Measurements from ENCODE around the gene ANKS6. TPM values are rescaled to one million over a fixed set of nuclear protein-coding genes. Genes with fewer than 3 reads are reported as not detected.

Gene ANKS6
- total RNA-seq, 2 experiments from 2014 or later: 5.6 to 5.9 TPM

DNA sequence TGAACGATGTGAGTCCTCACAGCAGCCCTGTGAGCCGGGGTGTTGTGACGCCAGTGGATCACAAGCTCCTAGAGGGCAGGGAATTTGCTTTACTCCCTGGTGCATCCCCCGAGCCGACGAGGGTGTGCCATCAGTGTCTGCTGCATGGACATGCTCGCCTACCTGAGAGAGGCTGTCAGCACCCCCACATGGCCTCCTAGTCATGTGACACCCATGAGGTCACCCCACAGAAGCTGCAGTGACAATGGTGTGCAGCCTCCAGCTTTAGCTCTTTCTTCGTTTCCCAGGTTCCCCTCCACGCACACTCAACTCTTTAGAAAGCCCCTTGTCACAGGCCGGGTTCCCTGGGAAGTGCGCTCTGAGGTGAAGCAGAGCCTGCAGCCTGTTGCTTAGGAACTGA is 67.9 kb downstream of the ANKS6 start:
- DNase-seq: no peak
- no peaks in the 10 kb centered on the region for H3K9me3 Mint-ChIP-seq
- no peak overlapping the region for H3K27ac Mint-ChIP-seq
- POLR2A ChIA-PET: no interaction called here
- H3K4me1 Mint-ChIP-seq: no peaks in the 10 kb centered on the region
- H3K27me3 Mint-ChIP-seq: peaks cover 9% of the 10 kb centered on the region
- CTCF ChIA-PET: no interaction called here
- no peak overlapping the region for H3K4me3 Mint-ChIP-seq
- no peaks in the 10 kb centered on the region for H3K36me3 Mint-ChIP-seq (ENCODE audit: low read depth)

DNA sequence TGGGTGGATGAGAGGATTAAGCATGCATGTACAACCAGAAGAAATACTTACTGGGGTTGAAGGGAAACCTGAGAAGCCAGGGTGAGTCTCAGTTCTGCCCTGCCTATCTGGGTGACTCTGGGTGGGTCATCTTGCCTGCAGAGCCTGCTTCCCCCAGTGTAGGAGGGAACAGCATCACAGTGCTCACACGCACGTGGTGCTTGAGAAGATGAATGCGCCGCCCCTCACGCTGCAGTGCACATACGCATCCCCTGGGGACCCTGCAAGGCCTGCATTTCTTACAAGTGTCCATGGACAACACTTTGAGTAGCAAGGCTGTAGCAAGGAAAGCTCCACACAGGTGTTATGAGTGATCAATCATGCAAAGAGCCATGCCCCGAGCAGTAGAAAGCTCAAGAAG is 68.9 kb downstream of the ANKS6 start:
- Mint-ChIP-seq H3K27me3 (peaks cover 14% of the 10 kb centered on the region), H3K36me3 (ENCODE audit: low read depth) (no peaks in the 10 kb centered on the region), H3K9me3 (no peaks in the 10 kb centered on the region), H3K4me3 (no peak overlapping the region), H3K27ac (no peak overlapping the region), H3K4me1 (no peaks in the 10 kb centered on the region)
- ChIA-PET CTCF (no interaction called here), POLR2A (no interaction called here)
- DNase-seq: no peak

DNA sequence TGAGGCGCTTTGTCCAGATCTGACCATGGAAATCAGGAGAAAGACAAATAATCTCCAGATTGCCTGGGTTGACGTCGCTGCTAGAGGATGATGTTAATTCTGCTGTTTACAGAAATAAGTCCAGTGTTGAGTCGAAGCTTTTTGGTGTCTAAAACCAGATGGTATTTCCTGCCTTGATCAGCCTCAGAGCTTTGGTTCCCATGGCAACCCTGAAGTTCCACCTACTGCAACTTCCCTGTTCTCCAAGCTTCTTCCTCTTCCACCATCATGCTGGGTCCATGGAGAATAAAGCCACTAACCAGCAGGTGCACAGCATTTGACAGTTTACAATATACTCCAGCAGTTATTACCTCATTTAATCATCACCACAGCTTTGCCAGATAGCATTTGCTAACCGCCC is 69.6 kb downstream of the ANKS6 start:
- Mint-ChIP-seq H3K9me3 (no peaks in the 10 kb centered on the region), H3K36me3 (ENCODE audit: low read depth) (no peaks in the 10 kb centered on the region), H3K27me3 (peaks cover 17% of the 10 kb centered on the region), H3K4me1 (no peaks in the 10 kb centered on the region), H3K27ac (no peak overlapping the region), H3K4me3 (no peak overlapping the region)
- CTCF ChIA-PET: interaction anchor here (0.5 kb wide), 1 partner anchor 549 kb away, joined by 4 read pairs; no protein-coding TSS in a partner anchor
- DNase-seq: no peak
- POLR2A ChIA-PET: no interaction called here

DNA sequence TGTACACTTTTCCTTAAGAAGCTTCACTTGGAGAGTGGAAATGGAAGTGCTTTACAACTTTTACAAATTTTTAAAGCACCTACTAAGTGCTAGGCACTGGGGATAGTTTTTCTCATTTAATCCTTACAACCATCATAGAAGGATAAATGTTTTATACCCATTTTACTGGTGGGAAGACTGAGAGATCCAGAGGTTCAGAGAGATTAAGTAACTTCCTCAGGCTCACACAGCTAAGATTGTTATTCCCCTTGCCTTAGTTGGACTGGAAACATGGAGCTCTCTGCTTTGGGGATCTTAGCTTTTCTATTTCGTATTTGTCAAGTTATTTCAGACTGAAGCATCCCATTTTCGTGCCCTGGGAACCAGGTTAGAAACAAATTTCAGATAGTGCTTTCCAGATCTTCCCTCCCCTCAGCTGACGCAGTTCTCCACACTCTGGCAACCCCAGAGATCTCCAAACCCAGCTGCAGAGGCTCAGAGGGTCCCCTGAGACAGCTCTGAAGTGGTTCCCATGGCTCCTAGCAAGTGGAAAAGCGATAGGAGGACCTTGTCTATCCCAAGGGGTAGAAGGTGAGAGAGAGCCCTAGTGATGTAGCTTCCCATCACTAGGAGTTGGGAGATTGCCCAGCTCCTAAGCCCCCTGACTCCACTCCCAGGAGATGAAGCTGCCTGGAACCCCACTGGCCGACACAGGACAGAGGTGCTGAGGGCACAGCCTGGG is 71.4 kb downstream of the ANKS6 start:
- POLR2A ChIA-PET: no interaction called here
- Mint-ChIP-seq H3K27ac (no peak overlapping the region), H3K9me3 (no peaks in the 10 kb centered on the region), H3K4me1 (no peaks in the 10 kb centered on the region), H3K4me3 (no peak overlapping the region), H3K36me3 (ENCODE audit: low read depth) (no peaks in the 10 kb centered on the region), H3K27me3 (peaks cover 21% of the 10 kb centered on the region)
- no peak for DNase-seq
- CTCF ChIA-PET: interaction anchor here (0.5 to 0.9 kb wide), 3 partner anchors 16 to 524 kb away, joined by 3 read pairs; partner anchors contain the start of gene GABBR2

DNA sequence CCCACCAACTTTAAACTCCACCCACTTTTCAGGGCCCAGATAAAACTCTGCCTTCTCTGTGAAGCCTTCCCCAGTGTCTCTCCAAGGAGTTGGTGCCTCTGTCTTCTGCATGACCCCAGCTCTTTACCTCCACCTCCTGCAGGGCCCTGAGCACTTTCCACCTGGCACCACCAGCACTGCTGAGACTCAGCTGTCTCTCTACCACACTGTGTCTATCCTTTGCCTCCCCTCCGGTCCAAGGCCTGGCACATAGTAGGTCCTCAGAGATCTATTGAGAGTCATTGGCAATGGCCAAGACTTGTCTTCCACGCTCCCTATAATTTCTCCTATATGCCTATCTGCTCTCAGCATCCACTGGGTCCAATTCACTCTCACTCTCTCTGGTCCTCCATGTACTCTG is 74.7 kb downstream of the ANKS6 start:
- Mint-ChIP-seq H3K36me3 (ENCODE audit: low read depth) (no peaks in the 10 kb centered on the region), H3K9me3 (no peaks in the 10 kb centered on the region), H3K4me1 (no peaks in the 10 kb centered on the region), H3K27ac (no peak overlapping the region), H3K27me3 (peaks cover 35% of the 10 kb centered on the region), H3K4me3 (no peak overlapping the region)
- DNase-seq: no peak
- ChIA-PET POLR2A (interaction anchor here (0.6 kb wide), 1 partner anchor 53 kb away, joined by 3 read pairs; no protein-coding TSS in a partner anchor), CTCF (no interaction called here)

DNA sequence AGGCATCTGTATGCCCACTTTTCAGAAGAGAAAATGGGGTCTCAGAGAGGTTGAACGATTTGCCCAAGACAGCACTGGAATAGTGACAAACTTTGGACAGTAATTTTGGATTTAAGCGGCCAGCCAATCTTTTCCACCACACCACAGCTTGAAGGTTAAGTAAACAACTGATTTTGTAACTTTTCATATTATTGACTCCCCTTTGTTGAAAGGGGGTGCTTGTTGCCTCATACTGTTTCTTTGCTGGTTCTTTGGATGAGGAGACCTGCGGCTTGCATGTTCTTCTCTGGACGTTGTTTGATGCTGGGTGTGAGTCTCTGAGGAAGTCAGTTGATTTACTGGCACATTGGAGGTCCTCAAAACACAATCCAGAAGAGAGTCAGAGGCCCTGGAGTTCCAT is 76.0 kb downstream of the ANKS6 start:
- Mint-ChIP-seq H3K27ac (no peak overlapping the region), H3K9me3 (no peaks in the 10 kb centered on the region), H3K27me3 (peaks cover 43% of the 10 kb centered on the region), H3K4me3 (no peak overlapping the region), H3K4me1 (no peaks in the 10 kb centered on the region), H3K36me3 (ENCODE audit: low read depth) (no peaks in the 10 kb centered on the region)
- DNase-seq: no peak
- ChIA-PET POLR2A (no interaction called here), CTCF (no interaction called here)

DNA sequence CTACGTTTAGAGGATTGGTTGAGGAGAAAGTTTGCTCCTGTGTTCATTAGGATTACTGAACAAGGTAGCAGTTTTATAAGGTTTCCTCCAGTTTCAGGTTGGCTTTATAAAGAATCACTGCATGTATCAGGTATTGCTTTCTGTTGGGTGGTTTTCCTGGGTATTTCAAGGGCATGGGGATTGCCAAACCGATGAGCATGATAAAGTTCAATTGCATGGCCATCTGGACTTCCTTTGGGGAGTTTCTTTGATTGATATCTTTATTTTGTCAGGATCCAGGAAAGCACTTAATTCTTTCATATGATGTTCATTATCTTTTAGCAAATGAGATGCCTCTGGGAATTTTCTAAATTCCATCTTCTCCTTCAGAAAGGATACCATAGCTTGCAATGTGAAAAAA is 77.3 kb downstream of the ANKS6 start:
- ChIA-PET CTCF (no interaction called here), POLR2A (no interaction called here)
- DNase-seq: no peak
- H3K4me1 Mint-ChIP-seq: no peaks in the 10 kb centered on the region
- no peak overlapping the region for H3K4me3 Mint-ChIP-seq
- no peaks in the 10 kb centered on the region for H3K36me3 Mint-ChIP-seq (ENCODE audit: low read depth)
- H3K27ac Mint-ChIP-seq: no peak overlapping the region
- peaks cover 47% of the 10 kb centered on the region for H3K27me3 Mint-ChIP-seq
- no peaks in the 10 kb centered on the region for H3K9me3 Mint-ChIP-seq

DNA sequence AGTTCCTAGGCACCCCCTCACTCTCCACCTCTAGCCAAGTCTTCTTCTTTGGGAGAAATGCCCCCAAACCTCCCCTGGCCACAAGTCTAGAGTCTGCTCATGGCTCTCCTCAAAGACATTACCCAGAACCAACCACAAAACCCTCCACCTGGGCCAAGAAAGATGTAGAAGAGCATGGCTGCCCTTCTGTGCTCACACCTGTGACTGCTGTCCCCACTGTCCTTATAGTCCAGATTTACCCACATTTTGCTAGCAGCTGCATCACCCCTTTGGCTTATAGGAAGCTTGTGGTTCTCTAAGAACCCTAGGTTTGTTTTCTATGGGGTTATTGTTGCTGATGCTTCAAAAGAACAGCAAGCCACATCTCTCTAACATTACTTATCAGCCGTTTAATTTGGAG is 81.5 kb downstream of the ANKS6 start:
- no peak overlapping the region for H3K27ac Mint-ChIP-seq
- ChIA-PET POLR2A (no interaction called here), CTCF (no interaction called here)
- no peak for DNase-seq
- peaks cover 55% of the 10 kb centered on the region for H3K27me3 Mint-ChIP-seq
- H3K4me3 Mint-ChIP-seq: no peak overlapping the region
- no peaks in the 10 kb centered on the region for H3K9me3 Mint-ChIP-seq
- H3K4me1 Mint-ChIP-seq: no peaks in the 10 kb centered on the region
- no peaks in the 10 kb centered on the region for H3K36me3 Mint-ChIP-seq (ENCODE audit: low read depth)

DNA sequence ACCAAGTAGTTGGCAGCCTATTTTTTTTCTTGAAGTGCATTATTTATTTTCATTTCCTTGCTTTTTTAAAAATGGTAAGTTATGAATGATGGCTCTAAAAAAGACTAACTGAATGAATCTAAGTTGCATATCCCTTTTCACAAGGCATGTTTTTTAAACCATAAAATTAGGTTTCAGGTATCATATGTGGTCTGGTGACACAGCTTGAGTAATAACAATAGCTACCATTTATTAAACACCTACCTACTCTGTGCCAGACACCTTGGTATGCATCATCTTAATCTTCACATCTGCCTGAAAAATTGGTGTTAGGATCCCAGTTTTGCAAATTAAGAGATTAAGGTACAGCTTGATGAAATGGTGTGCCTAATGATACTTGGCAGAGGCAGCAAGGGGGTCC is 83.4 kb downstream of the ANKS6 start:
- Mint-ChIP-seq H3K9me3 (no peaks in the 10 kb centered on the region), H3K27ac (no peak overlapping the region), H3K4me3 (no peak overlapping the region), H3K27me3 (peaks cover 57% of the 10 kb centered on the region), H3K36me3 (ENCODE audit: low read depth) (no peaks in the 10 kb centered on the region), H3K4me1 (no peaks in the 10 kb centered on the region)
- POLR2A ChIA-PET: no interaction called here
- CTCF ChIA-PET: no interaction called here
- DNase-seq: no peak

DNA sequence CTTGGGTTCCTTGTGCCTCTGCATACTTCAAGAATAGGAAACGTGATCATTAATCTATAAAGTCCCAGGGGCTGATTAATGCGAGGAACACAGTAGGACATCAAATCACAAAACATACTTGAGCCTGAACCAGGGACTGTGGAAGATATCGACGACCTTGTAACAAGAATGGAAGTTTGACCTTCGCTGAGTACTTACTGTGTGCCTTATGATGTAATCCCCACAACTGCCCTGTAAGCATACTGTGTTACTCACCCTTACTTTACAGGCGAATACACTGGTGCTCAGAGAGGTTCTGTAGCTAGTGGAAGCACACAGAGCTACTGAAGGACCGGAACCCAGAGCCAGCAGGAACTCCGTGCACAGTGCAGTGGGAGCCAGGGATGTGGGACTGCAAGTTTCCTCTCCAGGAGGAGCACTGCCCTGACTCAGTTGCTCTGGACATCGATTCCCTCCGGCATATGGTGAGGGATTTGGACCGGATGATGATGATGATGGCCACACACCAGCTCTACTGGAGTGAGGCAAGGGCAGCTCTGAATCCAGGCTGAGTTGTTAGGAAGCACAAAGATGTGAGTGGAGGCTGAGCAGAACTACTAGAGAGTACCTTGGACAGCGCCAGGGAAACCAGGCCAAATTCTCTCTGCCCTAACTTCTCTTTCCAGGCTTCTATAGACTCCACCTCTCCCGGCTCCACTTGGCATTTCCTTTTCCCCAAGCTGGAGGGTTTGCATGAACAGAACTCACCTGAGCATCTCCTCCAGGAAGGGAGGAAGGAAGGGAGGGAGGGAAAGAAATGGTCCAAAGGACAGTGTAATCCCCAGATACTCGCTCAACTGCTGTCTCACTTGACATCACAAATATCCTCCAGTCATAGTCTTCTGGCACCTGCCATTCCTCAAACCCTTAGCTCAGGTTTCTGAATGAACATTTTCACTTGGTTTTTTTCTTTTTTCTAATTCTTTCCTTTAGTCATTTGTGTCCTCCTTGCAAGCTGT is 86.1 kb downstream of the ANKS6 start:
- Mint-ChIP-seq H3K27me3 (peaks cover 57% of the 10 kb centered on the region), H3K9me3 (no peaks in the 10 kb centered on the region), H3K36me3 (ENCODE audit: low read depth) (no peaks in the 10 kb centered on the region), H3K4me1 (no peaks in the 10 kb centered on the region), H3K27ac (no peak overlapping the region), H3K4me3 (peak overlapping the region; percentile 14)
- POLR2A ChIA-PET: no interaction called here
- CTCF ChIA-PET: no interaction called here
- DNase-seq: no peak

DNA sequence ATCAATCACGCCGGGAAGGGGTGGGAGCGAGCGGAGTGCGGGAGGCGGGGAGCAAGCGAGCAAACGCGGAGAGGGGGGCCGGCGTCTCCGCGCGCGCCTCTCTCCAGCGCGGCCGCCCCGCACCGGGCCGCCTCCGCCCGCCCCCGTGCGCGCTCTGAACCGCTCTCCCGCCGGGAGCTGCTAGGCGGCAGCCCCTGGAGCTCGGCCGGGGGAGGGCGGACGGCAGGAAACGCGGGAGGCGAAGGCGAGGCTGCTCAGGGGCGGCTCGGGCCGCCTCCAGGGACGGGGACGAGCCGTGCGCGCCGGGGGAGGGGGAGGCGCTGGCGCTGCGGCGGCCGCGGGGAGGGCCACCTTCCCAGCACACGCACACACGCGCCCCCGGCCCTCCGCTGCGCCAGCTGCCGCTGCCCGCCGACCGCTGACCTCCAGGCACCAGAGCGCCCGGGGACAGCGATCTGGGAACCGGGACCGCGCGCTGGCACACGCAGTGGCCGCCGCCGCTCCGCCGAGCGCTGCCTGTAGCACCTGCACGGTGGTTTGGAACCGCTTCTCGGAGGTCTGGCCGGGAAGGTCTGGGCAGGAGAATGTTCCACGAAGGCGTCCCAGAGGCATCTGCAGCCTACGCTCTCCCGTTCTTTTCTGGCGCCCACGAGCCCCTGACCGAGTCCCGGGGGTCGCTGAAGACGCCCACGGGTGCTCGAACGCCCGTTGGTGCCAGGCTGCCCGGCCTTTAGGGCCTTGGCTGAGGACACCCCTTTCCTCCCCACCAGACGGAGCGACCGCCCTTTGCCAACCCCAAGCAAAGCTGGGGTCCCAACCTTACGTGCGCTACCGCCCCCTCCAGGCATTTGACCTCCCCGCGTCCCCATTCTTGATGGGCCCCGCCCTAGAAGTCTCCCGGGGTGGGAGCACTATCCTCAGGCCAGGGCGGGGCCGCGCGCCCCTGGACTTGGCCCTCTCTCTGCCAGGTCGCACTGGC is 87.1 kb downstream of the ANKS6 start, which contains the start of gene GABBR2:
TSS of gene GABBR2 (minus strand) at position 3 of the 979 bp plus-strand sequence. CDS start 198 bp downstream, outside the sequence.
- peaks cover 58% of the 10 kb centered on the region for H3K27me3 Mint-ChIP-seq
- H3K9me3 Mint-ChIP-seq: no peaks in the 10 kb centered on the region
- H3K4me3 Mint-ChIP-seq: peak within 1 kb of the TSS; percentile 14
- DNase-seq: no peak
- POLR2A ChIA-PET: no interaction called here
- no peaks in the 10 kb centered on the region for H3K4me1 Mint-ChIP-seq
- no peak within 1 kb of the TSS for H3K27ac Mint-ChIP-seq
- CTCF ChIA-PET: interaction anchor here (1.0 kb wide), 1 partner anchor 16 kb away, joined by 3 read pairs; no protein-coding TSS in a partner anchor
- H3K36me3 Mint-ChIP-seq (ENCODE audit: low read depth): no peaks in the 10 kb centered on the region

DNA sequence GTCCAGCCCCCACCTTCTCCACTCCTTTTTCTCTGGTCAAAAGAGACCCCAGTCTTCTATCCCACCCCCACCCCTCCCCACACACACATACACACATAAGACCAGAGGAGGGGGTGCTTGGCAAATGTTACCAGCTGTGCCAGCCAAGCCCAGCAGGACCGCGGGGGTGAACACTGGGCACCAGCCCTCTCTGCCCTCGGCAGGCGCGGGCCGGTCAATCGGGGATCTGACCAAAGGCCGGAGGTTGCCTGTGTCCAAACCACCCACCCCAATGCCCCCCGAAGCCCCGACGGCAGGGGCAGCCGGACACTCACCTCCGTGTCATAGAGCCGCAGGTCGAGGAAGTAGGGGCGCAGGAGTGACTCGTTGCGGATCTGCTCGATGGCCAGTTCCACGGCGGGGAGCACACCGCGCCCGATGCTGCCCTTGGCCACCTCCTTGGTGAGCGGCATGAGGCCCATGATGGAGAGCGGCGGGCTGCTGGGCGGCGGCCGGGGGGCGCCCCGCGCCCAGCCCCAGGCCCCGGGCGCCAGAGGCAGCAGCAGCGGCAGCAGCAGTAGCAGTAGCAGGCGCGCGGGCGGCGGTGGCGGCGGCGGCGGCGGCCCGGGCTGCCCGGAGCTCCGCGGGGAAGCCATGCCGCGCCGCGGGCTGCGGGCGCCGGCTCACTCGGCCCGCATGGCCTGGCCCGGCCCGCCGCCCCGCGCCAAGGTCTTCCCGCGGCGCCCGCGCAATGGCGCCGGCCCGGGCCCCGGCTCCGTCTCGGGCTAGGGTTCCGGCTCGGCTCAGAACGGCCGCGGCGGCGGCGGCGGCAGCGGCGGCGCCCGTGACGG is 88.0 kb downstream of the ANKS6 start:
- H3K27me3 Mint-ChIP-seq: peaks cover 60% of the 10 kb centered on the region
- ChIA-PET CTCF (interaction anchor here (1.0 kb wide), 1 partner anchor 17 kb away, joined by 3 read pairs; no protein-coding TSS in a partner anchor), POLR2A (no interaction called here)
- no peaks in the 10 kb centered on the region for H3K9me3 Mint-ChIP-seq
- no peaks in the 10 kb centered on the region for H3K36me3 Mint-ChIP-seq (ENCODE audit: low read depth)
- no peaks in the 10 kb centered on the region for H3K4me1 Mint-ChIP-seq
- H3K27ac Mint-ChIP-seq: no peak overlapping the region
- DNase-seq: no peak
- no peak overlapping the region for H3K4me3 Mint-ChIP-seq
